SK-N-DZ (cell line): ENCODE measurements around the gene AFTPH.
A peak's percentile ranks its signal among the peaks of the same experiment; 100 is the strongest.

Experiments
- DNase-seq: peaks from one replicate; pipeline ENCODE4 v3.0.0-alpha.2; 2015; ENCODE audit warnings: low spot score

Gene AFTPH

GRCh38 chr2:64586883-64587481 lies 62.9 kb downstream of the AFTPH start:
- peak; percentile 16 for DNase-seq

- DNase-seq: no peak
Observed at GRCh38 chr2:64587561-64587960, 63.4 kb downstream of the AFTPH start.

DNA sequence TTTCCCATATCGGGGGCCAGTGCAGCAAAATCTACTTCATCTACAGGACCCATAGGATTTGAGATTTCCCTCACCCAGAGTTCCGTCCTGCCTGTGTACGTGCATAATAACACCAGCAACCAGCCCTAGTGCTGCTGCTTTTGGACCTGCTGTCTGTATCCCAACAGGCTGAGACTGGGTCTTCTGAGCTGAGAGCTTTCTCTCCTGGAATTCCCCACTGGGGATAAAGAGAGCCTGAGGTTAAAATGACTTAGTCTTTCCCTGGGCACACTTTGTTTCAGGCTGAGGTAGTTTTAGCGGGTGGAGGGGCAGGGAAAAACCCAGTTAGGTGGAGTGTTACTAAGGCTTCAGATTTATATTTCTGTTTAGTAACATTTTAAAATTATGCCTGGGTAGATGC lies 67.1 kb downstream of the AFTPH start:
- DNase-seq: no peak

DNA sequence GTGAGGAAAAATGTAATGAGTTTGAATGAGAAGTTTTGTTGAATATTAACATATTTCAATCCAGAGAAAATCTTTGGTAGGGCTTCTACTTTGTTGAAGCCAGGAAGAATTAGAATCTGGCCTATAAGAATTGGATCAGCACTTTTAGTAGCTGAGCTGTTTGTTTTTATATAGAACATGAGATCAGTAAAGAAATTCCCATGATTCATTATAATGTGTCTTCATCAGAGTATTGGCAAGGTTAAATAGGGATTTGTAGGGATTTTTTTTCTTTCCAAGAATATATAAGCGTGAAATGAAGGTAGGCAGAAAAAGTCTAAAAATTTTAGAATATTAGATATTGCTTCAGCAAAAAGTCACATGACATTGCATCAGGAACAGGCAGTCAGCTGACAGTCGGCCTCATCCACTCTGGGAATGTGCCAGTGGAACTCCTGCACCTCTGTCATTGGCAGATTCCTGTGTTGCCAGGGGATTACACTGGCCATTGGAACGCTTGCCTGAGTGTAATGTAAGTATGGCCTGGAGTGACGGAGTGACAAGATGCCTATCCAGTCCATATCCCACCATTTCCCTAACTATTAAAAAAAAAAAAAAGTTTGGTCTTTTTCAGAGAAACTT lies 69.0 kb downstream of the AFTPH start:
- no peak for DNase-seq

GRCh38 chr2:64594226-64594989 lies 70.3 kb downstream of the AFTPH start:
- no peak for DNase-seq

DNA sequence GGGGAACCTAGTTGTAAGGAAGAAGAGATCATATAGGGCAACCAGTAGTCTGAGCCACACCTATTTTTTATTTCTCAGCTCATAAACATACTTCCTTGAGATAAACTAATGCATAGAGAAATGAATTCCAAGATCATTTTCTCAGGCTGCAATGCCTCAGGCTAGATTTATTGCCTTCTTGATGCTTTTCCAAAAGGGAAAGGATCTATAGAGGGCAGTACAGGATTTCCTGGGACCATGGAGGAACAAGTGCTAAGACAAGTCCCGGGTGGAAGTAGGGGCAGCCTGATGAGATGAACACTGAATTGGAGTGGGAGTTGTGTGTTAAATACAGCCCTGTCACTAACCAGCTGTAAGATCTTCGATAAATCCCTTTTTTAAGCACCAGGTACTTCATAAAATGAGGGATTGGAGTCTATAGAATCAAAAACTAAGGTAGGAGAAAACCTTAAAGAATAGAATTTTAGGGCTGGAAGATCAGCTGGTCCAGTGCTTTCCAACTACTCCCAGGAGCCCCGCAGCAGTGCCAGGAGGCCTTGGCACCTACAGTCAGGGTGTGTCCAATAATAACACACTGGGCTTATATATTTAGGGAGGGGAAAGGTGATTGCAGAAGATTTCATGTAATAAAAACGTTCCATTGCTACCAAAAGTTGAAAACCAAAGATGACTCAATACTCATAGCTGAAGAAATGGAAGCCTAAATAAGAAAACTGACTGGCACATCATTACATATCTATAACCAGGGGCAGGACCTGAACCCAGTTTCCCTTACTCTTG lies 71.5 kb downstream of the AFTPH start:
- no peak for DNase-seq

- no peak for DNase-seq
Observed at GRCh38 chr2:64598226-64598625, 74.1 kb downstream of the AFTPH start.

DNA sequence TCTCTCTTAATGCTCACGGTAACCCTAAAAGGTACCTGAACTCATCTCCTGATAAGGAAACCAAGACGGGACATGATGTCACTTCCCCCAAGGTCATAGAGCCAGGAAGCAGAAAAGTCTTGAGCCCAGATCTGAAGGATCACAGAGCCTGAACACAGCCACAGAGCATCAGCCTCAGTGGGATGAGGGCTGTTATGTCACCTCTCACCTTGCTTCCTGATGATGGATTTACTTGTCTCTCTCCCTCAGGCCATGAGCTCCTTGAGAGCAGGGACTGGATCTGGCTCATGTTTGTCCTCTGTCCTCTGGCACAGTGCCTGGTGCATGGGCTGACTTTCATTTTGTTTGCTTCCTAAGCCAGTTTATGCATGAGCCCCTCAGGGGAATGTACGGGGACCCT lies 75.3 kb downstream of the AFTPH start:
- no peak for DNase-seq

- DNase-seq: no peak
Observed at GRCh38 chr2:64601034-64601754, 77.1 kb downstream of the AFTPH start.

DNA sequence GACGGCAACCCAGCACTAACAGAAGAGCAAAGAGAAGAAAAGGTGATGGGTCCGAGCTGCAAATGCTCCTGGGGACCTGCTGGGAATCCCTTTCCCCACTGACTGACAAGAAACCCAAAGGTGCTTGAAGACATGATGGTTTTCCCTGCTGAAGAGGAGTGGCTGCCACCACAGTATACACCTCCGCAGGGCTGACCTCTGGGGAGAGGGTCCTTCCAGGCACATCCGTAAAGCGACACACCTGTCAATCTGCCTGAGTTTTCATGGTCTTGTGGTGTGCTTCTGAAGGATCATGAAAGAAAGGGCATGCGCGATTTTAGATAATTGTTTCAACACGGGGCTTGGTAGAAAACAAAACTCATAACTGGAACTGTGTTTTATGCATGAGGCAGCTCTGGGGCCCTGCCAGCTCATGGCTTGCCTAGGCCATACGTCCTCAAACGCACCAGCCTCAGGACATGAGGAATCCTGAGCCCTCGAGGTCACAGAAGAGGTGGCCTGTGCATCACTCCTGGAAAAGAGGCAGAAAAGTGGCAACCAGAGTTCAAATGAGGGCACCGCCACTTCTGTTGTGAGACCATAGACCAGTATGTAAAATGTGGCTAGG lies 77.8 kb downstream of the AFTPH start:
- no peak for DNase-seq

- no peak for DNase-seq
Observed at GRCh38 chr2:64602436-64602835, 78.3 kb downstream of the AFTPH start.

DNA sequence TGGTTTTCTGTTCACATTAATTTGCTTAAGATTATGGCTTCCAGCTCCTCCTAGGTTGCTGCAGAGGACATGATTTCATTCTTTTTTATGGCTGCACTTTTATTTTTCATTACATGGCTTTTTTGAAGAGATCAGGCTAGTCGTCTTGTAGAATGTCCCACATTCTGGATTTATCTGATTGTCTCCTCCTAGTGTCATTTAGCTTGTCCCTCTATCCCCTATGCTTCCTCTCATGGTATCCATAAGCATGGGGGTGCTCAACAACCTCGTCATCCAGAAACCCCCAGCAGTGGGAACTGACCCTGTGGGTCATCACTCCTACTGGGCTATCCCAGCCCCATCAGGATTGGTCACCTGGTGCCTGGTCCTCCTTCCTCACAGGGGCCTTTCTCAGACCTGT lies 80.0 kb downstream of the AFTPH start:
- no peak for DNase-seq

GRCh38 chr2:64605026-64605471 lies 80.9 kb downstream of the AFTPH start:
- no peak for DNase-seq

DNA sequence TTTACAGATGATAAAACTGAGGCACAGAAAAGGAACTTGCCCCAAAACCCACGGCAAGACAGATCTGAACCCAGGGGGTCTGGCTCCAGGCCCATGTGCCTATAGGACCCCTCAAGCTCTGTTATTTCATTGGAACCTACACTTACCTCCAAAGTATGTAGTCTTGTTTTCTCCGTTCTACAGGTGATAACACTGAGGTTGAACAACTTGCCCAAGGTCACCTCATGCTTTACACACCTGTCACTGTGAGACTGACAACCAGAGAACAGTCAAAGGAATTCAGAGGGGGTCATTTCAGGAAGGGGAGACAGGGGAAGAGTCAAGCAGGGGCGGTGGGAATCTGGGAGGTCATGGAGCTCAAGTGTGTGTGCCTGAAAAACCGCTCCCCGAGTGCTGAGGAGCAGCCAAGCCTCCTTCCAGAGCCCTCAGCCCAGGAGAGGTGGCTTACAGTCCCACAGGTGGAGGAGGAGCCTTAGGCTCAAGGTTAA lies 81.9 kb downstream of the AFTPH start:
- DNase-seq: no peak

GRCh38 chr2:64606479-64607363 lies 82.6 kb downstream of the AFTPH start:
- peak; percentile 75 for DNase-seq

- peak; percentile 45 for DNase-seq
Observed at GRCh38 chr2:64607381-64608304, 83.5 kb downstream of the AFTPH start.

DNA sequence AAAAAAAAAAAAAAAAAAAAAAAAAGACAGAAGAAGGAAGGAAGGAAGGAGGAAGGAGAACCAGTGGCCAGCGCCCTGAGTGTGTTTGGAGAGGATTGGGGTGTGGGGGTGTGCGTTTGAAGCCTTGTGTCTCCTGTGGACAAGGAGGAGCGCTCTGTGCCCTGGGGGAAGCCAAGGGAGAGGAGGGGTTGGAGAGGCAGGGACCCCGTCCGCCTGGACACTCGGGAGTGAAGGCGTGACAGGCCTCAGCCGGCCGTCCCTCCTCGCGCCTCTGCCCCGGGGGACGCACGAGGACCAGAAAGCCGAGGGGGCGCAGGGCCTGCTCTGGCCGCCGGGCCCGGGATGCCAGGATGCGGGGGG lies 84.7 kb downstream of the AFTPH start:
- DNase-seq: no peak

DNA sequence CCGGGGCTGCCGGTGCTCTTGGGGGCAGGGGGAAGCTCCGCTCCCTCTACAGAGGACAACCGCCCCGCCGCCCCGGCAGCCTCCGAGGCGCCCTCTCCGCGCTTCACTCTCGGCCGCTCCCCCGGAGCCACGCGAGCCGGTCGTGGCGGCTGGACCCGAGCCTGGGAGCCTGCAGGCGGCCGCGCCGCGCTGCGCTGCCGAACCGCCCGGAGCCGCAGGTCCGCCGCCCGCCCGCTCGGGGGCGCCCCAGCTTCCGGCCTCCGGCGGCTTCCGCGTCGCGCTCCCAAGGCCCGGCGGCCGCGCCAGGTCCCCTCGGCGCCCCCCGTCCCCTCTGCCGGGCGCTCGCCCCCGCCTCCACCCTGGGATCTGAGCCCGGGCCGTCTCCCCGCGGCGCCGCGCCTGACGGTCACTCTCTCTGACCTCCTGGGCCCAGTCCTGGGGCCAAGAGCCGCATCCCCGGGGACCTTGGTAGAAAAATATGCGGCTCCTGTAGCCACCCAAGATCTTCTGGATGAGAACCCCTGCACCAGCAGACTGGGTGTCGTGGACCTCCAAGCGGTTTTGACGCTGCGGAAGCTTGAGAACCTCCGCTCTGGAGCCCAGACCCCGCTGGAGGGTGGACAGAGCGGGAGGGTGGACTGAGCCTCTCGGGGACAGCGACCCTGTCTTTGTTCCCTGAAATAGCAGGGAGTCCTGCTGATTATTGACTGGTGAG lies 85.3 kb downstream of the AFTPH start:
- DNase-seq: no peak
